Thoracic aorta (tissue), 2 donors: ENCODE measurements around the gene RNF43. TPM values are rescaled to one million over a fixed set of nuclear protein-coding genes. Genes with fewer than 3 reads are reported as not detected.

ENCODE experiments used
- ATAC-seq: fragments of 150-250 bp; one replicate; pipeline ENCODE4 v1.8.0; 2017; ENCODE audit warnings: low read depth; ENCODE audit not compliant: insufficient number of reproducible peaks, low FRiP score
- DNase-seq: peaks from one replicate; pipeline ENCODE4 v3.0.0-alpha.2; 2020; ENCODE audit warnings: low spot score
- H3K27ac ChIP-seq, 2 donors: fragments of 200-600 bp; sonication (generic); 1 replicate in 1 of 2; 2 replicates in 1 of 2; pipeline ENCODE4 v1.5.1; 2016; ENCODE audit warnings: mild to moderate bottlenecking in 2 of 2, moderate library complexity in 2 of 2
- H3K27me3 ChIP-seq: fragments of 200-600 bp; sonication (generic); replicated peaks from 2 replicates; pipeline ENCODE4 v1.6.0; 2016; ENCODE audit warnings: mild to moderate bottlenecking; ENCODE audit not compliant: insufficient read depth
- H3K36me3 ChIP-seq: fragments of 200-600 bp; sonication (generic); one replicate; pipeline ENCODE4 v1.5.1; 2016
- H3K4me1 ChIP-seq, 2 donors: fragments of 200-600 bp; sonication (generic); 1 replicate in 1 of 2; 2 replicates in 1 of 2; pipeline versions ENCODE4 v1.5.1 to v1.6.0; 2016; ENCODE audit warnings: low read depth in 2 of 2, mild to moderate bottlenecking in 1 of 2; ENCODE audit not compliant: control insufficient read depth in 1 of 2
- H3K4me3 ChIP-seq: fragments of 200-600 bp; sonication (generic); 2 replicates; pipeline ENCODE4 v1.5.1; 2016; ENCODE audit warnings: mild to moderate bottlenecking
- H3K9me3 ChIP-seq: fragments of 200-600 bp; sonication (generic); 2 replicates; pipeline ENCODE4 v1.5.1; 2016
- total RNA-seq, 2 donors: library from RNA; depleted of rRNA; stranded (reverse); fragments of >200 nt; gene quantifications; one replicate each; pipeline versions ENCODE4 v1.1.0 to v1.2.3, GENCODE V29; 2016
- TF ChIP-seq, protein P1 (sequence below): fragments of 200-600 bp; sonication (generic); IDR thresholded peaks from one replicate; pipeline ENCODE4 v1.5.1; 2019; ENCODE audit warnings: antibody characterized with exemption

The RNF43 gene
- total RNA-seq, 2 donors from 2014 or later: under 0.01 to 0.49 TPM

DNA sequence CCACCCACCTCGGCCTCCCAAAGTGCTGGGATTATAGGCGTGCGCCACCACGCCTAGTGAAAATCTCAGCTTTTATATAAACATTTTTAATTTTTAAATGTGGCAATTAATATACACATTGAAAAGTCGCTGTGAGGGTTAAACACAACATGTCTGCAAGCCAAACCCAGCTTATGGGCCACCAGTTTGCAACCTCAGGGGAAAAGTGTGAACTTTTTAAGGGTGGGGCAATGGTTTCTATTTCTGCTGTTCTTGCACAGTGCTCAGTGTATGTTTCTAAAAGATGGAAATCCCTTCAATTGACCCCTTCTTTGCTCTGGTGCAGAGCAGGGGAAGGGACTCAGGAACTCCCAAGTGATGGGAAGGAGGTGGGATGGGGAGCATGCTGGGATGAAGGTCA is 47.0 kb downstream of the RNF43 start:
- Histone ChIP-seq H3K4me1 (no peaks in the 10 kb centered on the region), H3K9me3 (no peaks in the 10 kb centered on the region), H3K27me3 (no peaks in the 10 kb centered on the region), H3K27ac (no peak overlapping the region), H3K36me3 (no peaks in the 10 kb centered on the region), H3K4me3 (no peak overlapping the region)
- TF ChIP-seq, protein P1, sequence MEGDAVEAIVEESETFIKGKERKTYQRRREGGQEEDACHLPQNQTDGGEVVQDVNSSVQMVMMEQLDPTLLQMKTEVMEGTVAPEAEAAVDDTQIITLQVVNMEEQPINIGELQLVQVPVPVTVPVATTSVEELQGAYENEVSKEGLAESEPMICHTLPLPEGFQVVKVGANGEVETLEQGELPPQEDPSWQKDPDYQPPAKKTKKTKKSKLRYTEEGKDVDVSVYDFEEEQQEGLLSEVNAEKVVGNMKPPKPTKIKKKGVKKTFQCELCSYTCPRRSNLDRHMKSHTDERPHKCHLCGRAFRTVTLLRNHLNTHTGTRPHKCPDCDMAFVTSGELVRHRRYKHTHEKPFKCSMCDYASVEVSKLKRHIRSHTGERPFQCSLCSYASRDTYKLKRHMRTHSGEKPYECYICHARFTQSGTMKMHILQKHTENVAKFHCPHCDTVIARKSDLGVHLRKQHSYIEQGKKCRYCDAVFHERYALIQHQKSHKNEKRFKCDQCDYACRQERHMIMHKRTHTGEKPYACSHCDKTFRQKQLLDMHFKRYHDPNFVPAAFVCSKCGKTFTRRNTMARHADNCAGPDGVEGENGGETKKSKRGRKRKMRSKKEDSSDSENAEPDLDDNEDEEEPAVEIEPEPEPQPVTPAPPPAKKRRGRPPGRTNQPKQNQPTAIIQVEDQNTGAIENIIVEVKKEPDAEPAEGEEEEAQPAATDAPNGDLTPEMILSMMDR: no peak
- ATAC-seq (no peak), DNase-seq (no peak)

DNA sequence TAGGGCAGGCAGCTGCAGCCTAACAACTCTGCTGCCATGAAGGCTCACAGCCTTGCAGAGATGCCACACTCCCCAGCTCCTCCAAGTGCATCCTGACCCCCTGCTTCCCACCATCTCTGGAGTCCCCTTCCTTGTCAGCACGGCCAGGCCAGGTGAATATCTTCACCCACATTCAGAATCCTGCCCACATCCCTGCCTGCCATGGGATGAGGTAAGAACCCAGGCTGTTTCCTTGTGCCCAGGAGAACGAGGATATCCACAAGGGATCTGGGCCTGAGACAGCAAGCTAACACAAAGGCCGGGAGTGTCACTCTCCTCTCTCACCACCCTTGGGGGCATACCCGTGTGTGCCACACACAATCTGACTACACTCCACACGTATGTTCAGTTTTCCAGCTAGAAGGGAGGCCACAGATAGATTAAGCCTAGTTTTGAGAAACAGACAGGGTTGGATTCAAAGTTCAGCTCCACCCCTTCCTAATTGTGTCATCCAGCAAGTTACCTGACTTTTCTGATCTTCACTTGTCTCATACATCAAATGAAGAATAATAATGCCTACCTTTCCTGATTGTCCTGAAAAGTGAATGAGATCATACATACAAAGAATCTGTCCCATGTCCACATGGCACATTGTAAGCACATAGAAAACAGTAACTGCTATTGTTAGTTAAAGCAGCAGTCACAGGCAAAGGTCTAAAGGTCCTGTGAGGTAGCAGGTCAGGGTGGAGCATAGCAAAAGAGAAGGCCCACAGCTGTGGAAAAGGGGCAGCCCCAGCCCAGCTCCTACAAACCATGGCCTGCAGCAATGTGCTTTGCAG is 47.9 kb downstream of the RNF43 start:
- TF ChIP-seq, protein P1: no peak
- Histone ChIP-seq H3K4me1 (no peaks in the 10 kb centered on the region), H3K36me3 (no peaks in the 10 kb centered on the region), H3K9me3 (no peaks in the 10 kb centered on the region), H3K4me3 (no peak overlapping the region), H3K27ac (no peak overlapping the region), H3K27me3 (no peaks in the 10 kb centered on the region)
- DNase-seq (no peak), ATAC-seq (no peak)

DNA sequence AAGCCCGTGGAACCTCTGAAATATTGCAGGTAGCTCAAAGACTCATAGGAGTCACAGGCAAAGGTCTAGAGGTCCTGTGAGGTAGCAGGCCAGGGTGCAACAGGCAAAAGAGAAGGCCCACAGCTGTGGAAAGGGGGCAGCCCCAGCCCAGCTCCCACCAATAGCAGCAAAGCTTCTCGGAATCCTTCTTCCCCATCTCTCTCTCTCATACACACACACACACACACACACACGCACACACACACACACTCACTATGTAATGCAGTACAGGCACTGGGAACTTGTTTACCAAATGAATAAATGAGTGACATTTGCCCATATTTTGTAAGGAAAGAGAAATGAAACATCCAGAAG is 48.5 kb downstream of the RNF43 start:
- ATAC-seq: no peak
- no peak overlapping the region for H3K27ac ChIP-seq
- H3K9me3 ChIP-seq: no peaks in the 10 kb centered on the region

More for the DNA sequence above, 48.5 kb downstream of the RNF43 start:
- H3K4me3 ChIP-seq: no peak overlapping the region
- no peaks in the 10 kb centered on the region for H3K27me3 ChIP-seq
- H3K36me3 ChIP-seq: no peaks in the 10 kb centered on the region
- TF ChIP-seq, protein P1: no peak
- H3K4me1 ChIP-seq: no peaks in the 10 kb centered on the region
- no peak for DNase-seq

Other genes starting within 250 kb of the RNF43 start
- gene EPX, start 224.8 kb downstream of the RNF43 start, total RNA-seq: not detected
- 10 to 100 TPM; 10.5 to 10.8 TPM for gene MKS1, start 198.3 kb downstream of the RNF43 start, total RNA-seq
- not detected for gene LPO, start 178.9 kb downstream of the RNF43 start, total RNA-seq
- under 1 TPM in 1 of 2 donors, not detected in 1; 0.14 TPM for gene MPO, start 136.6 kb downstream of the RNF43 start, total RNA-seq
- gene TSPOAP1, start 88.7 kb downstream of the RNF43 start, total RNA-seq: 10 to 100 TPM; 22.6 to 26.3 TPM
- gene SUPT4H1, start 65.3 kb downstream of the RNF43 start, total RNA-seq: 10 to 100 TPM; 30.6 to 37.3 TPM
- gene HSF5, start 70.9 kb upstream of the RNF43 start, total RNA-seq: under 1 TPM in 1 of 2 donors, not detected in 1; 0.14 TPM
- 10 to 100 TPM; 31.7 to 55.4 TPM for gene MTMR4, start 97.1 kb upstream of the RNF43 start, total RNA-seq